Right hindlimb (tissue), 1 donor: Measurements from ENCODE around the gene EXOC2.

Experiments used
- DNase-seq: peaks from one replicate; pipeline ENCODE4 v3.0.0-alpha.2; 2018

The EXOC2 gene

GRCh38 chr6:441126-441920 lies 251.6 kb downstream of the EXOC2 start:
- no peak for DNase-seq

- DNase-seq: no peak
Observed at GRCh38 chr6:439641-440167, 253.2 kb downstream of the EXOC2 start.

GRCh38 chr6:438634-439170 lies 254.2 kb downstream of the EXOC2 start:
- no peak for DNase-seq

GRCh38 chr6:437037-437392 lies 255.9 kb downstream of the EXOC2 start:
- no peak for DNase-seq

- DNase-seq: no peak
Observed at GRCh38 chr6:436308-437036, 256.5 kb downstream of the EXOC2 start.

- DNase-seq: no peak
Observed at GRCh38 chr6:435441-436307, 257.3 kb downstream of the EXOC2 start.
